Stimulated activated CD4-positive, alpha-beta T cell treated with anti-CD3 and anti-CD28 coated beads, Interleukin-2, amount 100 ng/mL, for 4 hours (primary cell): ENCODE data around the gene RNASEH1.

ENCODE experiments used
- DNase-seq: peaks from one replicate; pipeline ENCODE4 v3.0.0-alpha.2; 2020; ENCODE audit warnings: low read depth

Gene RNASEH1

GRCh38 chr2:3553946-3554345, 4.2 kb downstream of the RNASEH1 start:
- no peak for DNase-seq

GRCh38 chr2:3547915-3548314, 10.2 kb downstream of the RNASEH1 start:
- DNase-seq = no peak

DNA sequence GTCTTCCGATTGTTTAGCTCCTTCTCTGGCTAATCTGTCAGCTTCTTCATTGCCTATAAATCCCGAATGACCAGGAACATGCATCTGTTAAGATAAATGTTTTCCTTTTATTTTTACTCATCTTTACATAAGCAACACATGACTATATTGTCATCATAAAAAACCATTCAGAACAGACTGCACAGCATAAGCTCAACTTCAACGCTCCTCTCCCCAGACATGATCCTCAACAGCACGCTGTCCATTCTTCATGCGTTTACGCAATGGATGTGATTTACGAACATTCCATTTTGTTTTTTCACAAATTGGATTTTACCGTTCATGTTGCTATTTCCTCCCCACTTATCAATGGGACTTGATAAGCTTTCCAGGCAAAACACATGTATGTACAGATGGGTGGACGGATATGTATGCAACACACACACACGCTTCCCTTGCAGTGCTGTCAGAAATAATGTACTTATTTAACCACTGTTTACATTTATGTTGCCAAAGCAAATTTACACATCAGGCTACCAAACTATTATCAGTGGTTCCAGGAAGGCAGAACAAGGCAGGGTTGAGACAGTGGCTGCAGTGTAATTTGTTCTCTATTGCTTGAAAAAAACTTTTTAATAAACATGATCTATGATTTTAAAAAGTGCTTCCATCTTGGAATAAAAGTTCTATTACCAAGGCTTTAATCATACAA, 12.2 kb downstream of the RNASEH1 start:
- no peak for DNase-seq

GRCh38 chr2:3543023-3543683, 15.0 kb downstream of the RNASEH1 start:
- DNase-seq = no peak

DNA sequence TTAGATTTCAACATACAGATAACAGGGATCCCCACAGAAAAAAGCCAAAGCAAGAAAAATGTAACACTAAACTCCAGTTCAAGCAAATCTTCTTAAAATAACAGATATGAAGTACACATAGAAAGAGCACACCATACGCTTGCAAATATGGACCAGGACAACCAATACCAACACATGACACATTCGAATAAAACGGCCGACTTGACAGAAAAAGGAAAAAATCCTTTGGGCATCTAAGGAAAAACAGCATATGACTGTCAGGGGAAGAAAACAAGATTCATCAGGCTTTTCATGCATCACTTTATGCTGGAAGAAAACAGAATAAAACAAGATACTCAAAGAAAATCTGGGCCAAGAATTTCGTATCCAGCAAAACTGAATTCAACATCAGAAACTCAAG, 16.0 kb downstream of the RNASEH1 start:
- DNase-seq = no peak

- DNase-seq = no peak
These were observed 18.3 kb downstream of the RNASEH1 start for GRCh38 chr2:3539836-3540235.

- no peak for DNase-seq
These were observed 21.2 kb downstream of the RNASEH1 start for GRCh38 chr2:3536682-3537632.

DNA sequence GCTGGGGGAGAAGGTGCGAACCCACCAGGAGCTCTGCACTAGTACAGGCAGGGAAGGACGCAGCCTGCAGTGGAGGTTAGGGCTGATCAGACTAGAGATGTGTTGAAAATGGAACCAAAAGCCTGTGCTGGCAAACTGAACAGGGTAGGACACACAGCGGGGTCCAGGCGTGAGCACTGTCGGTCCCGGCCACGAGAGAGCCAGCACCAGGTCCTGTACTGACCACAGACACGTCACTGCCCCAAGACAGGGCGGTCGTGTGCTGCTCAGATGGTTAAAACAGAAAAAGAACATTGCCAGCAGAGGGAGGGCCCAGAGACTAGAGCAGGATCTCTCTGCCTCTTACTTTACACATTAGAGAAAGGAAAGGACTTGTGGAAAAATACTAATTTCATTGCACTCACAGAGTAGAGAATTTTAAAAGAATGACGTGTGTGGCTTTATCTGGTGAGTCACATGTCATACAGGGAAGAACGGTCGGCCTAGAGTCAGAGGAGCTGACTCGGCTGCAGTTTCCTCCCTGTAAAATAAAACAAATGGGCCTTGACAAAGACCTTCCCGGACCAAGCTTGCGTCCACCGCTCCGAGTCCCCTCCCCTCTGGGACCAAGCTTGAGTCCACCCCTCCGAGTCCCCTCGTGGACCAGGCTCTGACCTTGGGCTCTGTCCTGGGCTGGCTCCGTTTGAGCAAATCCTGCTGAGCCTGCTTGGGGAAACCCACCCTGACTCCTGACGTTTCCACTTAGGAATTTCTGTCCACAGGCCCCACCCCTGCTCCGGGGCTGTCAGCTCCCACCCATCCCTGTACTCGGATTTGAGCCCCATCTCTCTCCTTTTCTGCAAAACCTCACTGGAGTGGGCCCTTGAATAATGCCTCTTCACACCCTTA, 22.1 kb downstream of the RNASEH1 start:
- no peak for DNase-seq

DNA sequence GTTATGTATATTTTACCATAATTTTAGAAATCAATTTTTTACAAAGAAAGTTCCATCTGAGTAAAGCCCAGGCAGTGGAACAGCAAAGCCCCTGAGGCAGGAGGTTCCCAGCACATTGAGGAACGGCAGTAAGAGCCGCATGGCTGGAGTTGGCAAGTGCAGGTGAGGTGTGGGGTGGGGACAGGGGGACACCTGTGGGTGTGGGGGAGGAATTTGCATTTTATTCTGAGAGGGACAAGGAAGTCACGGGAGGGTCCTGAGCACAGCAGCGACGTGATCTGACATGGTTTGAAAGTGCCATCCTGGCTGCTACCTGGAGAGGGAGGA, 22.7 kb downstream of the RNASEH1 start:
- no peak for DNase-seq

DNA sequence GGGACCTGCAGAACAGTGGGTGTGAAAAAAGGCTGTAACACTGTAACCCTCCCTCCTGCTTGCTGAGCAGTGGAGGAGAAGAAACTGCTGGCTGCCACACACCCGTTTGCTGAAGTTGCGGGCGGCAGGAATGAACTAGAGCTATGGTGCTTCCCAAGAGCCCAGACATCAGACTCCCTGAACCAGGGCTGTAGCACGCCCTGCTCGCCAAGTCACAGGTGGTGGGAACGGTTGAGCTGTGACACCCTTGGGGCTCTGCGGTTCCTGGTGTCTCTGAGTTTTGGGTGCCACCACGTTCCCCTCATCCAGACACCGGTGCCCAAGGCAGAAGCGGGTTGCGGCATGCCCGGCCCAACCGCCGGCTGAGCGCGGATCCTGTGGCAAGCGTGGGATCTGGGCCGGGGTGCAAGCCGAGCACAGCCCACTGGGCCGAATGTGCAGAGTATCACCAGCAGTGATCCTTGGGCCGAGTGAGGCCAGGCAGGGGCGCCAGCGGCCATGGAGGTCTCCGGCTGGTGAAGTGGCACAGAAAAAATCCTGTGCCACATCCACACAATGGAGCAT, 23.8 kb downstream of the RNASEH1 start:
- no peak for DNase-seq

DNA sequence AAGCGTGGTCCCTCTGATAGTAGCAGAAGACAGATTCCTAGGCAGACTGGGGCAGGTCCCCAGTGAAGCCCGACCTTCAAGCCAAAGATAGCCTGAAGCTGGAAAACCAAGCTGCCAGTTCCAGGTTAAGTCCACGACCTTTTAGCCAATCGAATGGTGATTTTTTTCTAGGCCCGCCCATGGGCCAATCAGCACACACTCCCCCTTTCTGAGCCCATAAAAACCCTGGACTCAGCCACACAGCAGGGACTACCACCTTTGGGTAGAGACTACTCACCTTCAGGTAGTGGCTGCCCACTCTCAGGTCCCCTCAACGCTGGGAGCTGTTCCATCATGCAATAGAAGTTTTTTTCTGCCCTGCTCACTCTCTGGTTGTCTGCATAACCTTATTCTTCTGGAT, 24.3 kb downstream of the RNASEH1 start:
- no peak for DNase-seq

- no peak for DNase-seq
These were observed 25.2 kb downstream of the RNASEH1 start for GRCh38 chr2:3532941-3533340.

GRCh38 chr2:3529316-3530025, 28.7 kb downstream of the RNASEH1 start:
- DNase-seq = no peak

DNA sequence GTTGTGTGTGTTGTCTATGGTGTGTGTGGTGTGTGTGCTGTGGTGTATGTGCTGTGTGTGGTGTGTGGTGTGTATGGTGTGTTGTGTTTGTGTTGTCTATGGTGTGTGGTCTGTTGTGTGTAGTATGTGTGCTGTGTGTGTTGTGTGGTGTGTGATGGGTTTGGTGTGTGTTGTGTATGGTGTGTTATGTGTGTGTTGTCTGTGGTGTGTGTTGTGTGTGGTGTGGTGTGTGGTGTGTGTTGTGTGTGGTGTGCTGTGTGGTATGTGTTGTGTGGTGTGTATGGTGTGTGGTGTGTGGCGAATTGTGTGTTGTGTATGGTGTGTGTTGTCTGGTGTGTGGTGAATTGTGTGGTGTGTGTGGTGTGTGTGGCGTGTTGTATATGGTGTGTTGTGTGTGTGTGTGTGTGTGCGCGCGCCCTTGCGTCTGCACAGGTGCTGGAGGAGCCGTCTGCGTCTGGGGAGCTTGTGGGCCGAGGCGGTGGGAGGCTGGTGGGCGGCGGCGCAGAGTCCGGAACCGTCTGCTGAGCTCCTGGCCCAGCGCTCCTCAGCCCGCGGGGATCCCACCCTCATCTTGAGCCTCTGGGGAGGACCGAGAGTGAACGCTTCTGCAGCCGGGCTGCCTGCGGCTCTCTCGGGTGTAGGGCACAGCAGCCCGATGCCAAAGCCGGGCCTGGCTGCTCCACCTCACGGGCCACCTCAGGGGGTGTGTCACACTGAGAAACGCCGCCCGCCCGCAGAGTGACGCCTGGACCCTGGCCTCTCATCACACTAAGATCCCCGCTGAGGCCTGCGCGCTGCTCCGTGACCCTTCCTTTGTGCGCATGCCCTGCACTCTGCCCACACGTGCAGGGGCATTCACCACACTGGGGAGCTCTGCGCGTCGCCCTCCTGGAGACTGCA, 30.0 kb downstream of the RNASEH1 start:
- no peak for DNase-seq

DNA sequence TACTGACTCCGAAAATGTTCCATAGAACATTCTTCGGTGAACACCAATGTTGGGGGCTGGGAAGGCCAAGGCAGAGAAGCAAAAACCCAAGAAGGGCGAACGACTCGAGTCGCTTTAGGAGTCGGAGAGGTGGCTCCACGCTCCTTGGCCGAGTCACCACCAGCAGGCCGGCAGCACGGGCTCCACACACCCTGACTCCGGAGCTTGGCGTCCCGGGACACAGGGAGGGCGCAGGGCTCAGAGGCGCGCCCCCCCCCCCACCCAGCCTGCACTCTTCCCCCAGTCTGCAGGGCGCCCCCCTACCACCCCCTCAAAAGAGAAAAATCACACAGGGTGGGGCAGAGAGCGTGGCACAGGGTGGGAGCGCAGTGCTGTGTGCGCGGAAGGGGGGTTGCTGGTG, 31.3 kb downstream of the RNASEH1 start:
- DNase-seq = no peak

DNA sequence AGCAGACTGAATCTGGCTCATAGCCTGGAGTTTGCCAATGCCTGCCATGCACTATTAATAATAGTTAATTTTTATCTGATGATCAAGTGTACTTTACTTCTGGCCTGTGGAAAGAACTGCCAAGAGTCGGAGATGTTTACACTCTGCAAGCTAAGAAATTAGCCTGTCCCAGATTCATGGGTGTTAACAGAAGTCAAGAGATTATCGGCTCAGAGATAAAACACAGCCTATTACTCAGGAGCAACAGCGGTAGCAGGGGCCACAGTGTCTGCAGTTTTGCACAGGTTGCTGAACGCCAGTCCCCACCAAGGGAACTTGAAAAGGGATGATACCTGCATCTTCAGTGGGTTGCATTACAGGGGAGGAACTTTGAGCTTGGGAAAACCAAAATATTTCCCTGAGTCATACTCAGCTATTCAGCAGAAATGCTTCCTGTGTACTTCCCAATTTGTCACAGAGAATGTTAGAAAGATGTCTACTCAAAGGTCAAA, 34.5 kb downstream of the RNASEH1 start:
- no peak for DNase-seq

DNA sequence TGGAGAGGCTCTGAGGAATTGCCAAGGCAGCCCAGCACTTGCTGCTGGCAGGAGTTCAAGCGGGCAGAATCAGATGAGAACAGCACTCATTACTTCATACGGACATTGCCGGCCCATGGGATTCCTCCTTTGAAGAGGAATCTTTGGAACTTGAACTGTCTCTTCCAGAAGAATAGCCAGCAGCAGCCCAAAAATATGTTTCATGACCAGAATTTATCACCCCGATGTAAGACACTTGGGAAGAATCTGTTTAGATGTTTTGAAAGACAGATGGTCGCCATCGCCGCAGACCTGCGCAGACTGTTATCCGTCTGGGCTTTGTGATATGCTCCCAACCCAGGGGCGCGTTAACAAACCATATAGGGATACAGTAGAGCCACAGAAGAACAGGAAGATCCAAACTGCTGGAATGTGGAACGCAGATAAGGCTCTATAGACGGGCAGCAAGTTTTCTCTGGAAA, 35.1 kb downstream of the RNASEH1 start:
- no peak for DNase-seq

DNA sequence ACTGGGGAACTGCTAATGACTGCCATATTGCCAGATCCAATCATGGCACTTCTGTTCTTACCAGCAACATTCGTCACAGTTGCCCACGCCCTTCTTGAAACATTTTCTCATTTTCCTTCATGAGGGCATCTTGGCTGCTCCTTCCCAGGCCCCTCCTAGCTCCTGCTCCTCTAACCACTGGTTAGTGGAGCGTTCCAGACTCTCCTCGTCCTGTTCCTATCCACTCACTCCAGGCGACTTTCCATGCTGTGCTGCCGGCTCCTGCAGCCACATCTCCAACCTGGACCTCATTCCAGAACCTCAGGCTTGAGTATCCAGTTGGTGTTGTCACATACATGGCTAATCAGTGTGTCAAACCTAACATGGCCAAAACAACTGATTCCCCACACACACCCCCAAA, 37.5 kb downstream of the RNASEH1 start:
- DNase-seq = no peak
